ENCODE results near the gene MB21D2.

GRCh38 chr3:192928016-192928415 is 10.4 kb upstream of the MB21D2 start:
- no peak for TF ChIP-seq NFIC (IDR thresholded peaks at IDR 0.05)
- TF ChIP-seq TAF1 (IDR thresholded peaks at IDR 0.05; ENCODE audit: low read depth) = no peak
- TF ChIP-seq MAX (IDR thresholded peaks at IDR 0.05) = no peak
- TF ChIP-seq CREB1 (IDR thresholded peaks at IDR 0.05; ENCODE audit: low read depth) = no peak
- no peak for TF ChIP-seq RAD21 (IDR thresholded peaks at IDR 0.05; ENCODE audit: low read depth)
- TF ChIP-seq REST (IDR thresholded peaks at IDR 0.05; ENCODE audit: low read depth) = no peak
